ENCODE measurements around the gene UGT2B10.

Gene UGT2B10

DNA sequence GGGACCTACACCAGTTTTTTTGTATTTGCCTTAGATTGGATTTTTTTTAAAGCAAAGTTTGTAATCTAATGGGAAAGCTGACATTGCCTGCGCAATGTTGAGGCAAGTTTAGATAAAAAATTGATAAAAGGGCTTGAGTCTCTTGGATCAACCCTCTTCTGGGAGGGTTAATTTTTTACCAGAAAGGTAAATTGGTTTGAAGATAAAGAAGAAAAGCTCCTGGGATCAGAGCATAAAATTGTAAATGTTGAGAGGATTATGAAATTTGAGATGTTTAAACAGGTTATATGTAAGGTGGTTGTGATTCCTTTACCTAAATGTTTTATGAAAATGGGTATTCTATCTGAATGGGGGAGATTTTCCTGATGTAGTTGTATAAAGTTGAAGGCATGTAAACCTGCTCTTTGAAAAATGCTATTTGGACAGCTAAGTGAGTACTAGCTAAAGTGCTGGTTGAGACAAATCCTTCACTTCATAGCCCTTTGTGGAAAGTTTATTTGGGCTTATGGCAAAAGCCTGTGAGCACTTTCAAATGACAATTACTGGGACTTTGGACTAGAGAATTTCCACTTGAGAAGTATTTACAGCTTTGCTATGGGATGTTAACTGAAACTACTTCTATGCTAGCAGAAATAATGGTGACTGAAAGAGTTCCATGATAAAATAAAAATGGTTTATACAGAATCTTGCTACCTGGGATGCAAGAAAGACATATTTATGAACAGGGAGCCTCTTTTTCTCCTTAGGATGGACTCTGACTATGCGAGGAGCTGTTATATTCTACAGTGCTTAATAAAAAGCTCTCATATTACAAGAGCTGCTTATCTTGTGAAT is 56.2 kb downstream of the UGT2B10 start:
- DNase-seq = no peak

- DNase-seq = no peak
Measured at GRCh38 chr4:68872643-68873502, 57.1 kb downstream of the UGT2B10 start.

- no peak for DNase-seq
Measured at GRCh38 chr4:68874507-68874906, 58.7 kb downstream of the UGT2B10 start.

DNA sequence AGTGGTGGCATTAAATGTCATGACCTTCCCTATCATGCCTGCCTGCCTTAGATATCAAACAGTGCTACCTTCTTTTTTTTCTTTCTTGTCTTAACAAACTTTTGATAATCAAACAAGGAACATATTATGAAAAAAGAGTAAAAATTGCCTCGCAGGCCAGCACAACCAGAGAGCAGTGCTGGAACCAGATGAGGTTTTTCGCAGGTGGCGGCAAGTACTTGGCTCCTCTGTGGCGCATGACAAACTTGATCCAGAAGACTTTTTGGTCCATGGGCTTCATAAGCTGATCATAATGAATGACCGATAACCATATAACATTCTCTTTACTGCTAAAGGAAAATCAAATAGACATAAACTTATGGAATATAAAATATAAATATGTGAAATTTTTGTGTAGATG is 61.8 kb downstream of the UGT2B10 start:
- DNase-seq = no peak

DNA sequence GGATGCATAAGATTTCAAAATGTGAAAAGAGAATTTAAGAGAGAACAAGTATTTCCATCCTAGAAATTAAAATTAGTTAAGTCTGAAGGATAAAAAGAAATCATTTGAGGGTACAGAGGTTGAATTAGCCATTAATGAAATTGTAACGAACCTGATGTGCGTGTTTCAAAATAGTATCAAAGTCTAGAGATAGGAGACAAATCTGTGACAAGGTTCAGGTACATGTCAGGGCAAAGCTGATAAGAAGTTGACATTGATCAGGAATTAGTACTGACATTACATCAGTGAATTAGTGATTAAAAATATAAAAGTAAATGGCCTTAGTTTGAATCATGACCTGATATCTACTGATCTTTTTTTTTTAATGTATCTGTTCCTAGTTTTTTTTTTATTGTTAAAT is 62.3 kb downstream of the UGT2B10 start:
- DNase-seq = no peak
